Activated naive CD4-positive, alpha-beta T cell treated with anti-CD3 and anti-CD28 coated beads, Interleukin-2, amount 50 U/mL, for 16 hours (primary cell): Measurements from ENCODE around the gene PON2.

Experiments used
- DNase-seq: peaks from one replicate; pipeline ENCODE4 v3.0.0-alpha.2; 2020

PON2 gene

DNA sequence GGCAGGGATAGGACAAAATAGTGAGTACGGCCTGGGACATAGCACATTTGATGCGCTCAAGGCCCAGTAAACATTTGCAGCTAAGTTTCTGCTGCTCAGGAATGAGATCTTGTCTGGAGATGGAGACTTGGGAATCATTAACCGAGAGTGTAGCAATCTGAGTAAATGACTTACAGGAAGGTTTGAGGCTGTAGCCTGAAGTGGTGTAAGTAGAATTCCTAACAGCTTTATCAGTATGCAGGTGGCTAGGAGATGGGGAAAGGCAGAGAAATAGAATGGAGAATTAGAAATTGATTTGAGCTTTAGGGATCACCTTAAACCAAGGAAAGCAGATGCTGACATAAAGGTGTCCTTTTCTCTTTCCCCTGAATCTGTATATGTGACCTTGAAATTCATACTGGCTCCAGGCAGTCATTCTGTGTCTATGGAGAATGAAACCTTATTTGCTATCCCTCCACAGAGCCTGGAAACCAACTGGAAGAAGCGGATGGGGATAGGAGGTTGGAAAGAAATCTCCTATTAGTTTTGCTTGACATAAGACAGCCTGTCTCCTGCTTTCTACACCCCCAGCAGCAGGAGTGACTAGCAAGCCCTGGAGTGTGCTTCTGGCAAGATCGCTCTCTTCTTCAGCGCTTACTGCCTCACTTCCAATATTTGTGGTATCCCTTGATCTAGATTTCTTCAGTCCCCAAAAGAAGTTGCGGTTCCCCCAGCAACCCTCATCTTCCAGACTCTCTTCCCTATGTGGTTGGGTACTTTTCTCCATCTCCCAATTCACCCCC lies 6.4 kb upstream of the PON2 start:
- DNase-seq: no peak

- no peak for DNase-seq
Observed at GRCh38 chr7:95440394-95441038, 5.7 kb upstream of the PON2 start.

DNA sequence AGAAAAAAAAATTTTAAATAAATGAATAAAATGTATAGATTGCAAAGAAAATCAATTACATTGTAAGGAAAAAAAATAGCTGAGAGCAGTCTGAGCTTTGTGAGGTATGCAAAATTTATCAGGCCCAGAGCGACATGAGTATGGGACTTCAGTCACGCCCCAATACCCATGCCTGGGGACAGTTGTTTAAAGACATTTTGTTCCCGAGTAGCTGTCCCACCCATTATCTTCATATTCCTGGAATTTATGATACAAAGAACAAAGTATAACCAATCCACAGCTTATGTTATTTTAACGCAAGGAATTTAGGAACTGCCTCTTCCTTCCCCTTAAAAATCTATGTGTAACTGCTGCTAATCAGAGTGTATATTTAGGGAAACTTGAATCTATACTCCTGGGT lies 1.6 kb upstream of the PON2 start:
- DNase-seq: no peak

- DNase-seq: no peak
Observed at GRCh38 chr7:95435422-95435780, 573 bp upstream of the PON2 start.

GRCh38 chr7:95433952-95434556 lies 774 bp downstream of the PON2 start:
- DNase-seq: no peak

GRCh38 chr7:95433129-95433528 lies 1.7 kb downstream of the PON2 start:
- no peak for DNase-seq

GRCh38 chr7:95432606-95433005 lies 2.2 kb downstream of the PON2 start:
- no peak for DNase-seq

DNA sequence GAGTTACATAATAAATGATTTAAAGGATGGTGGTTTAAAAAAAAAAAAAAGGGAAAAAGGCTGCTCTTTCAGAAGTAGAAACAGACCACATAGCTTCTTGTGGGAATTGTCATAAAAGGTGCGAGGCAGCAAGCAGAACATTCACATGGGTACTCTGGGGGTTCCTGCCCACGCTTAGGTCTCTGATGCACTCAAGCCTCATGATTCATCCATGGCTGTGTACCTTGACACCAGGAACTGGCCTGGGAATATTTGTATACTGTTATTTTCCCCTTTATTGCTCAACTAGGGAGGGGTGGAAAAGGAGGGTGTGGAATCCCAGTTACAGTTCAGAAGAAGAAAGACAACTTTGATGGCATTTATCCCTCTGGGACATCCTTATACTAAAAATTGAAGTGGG lies 4.0 kb downstream of the PON2 start:
- DNase-seq: no peak

- no peak for DNase-seq
Observed at GRCh38 chr7:95429241-95429990, 5.4 kb downstream of the PON2 start.

DNA sequence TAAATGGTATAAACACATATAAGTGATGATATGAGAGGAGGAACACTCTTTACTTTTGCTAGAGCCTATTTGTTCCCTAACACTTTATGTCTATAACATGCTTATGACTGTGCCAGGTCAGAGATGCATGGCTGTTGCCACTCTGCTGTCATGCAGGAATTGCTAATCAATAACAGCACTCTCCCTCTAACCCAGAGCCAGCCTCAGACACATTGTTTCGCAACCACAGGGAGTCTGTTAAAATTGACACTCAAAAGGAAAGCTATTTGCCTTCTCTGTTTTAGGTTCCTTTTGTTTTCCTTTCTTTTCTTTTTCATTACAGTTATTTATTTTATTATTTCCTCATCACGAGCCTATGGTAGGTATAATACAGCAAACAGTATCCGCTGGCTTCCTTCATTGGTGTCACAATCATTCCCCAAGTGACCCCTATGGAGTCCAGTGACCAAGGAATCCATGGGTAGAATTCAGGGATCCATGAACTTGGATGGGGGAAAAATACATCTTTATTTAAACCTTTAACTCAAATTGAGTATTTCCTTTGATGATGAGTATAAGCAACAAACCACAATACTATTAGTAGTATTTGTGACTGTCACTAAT lies 6.8 kb downstream of the PON2 start:
- DNase-seq: no peak

- DNase-seq: no peak
Observed at GRCh38 chr7:95427166-95427565, 7.7 kb downstream of the PON2 start.

DNA sequence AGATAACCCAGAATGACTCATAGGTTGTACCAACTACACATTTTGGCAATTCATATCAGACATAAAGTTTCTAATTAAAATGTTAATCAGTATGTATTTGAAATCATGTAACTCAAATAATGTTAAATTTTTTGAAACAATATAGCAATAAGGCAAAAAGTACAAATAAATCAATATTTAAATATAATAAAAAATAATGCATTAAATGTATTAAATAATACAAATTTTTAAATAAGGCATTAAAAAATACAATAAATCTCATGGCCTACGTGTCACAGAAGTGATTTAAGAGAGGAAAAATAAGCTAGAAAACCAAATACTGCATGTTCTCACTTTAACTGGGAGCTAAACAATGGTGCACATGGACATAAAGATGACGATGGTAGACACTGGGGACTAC lies 9.1 kb downstream of the PON2 start:
- no peak for DNase-seq

- no peak for DNase-seq
Observed at GRCh38 chr7:95424716-95425115, 10.1 kb downstream of the PON2 start.

- DNase-seq: no peak
Observed at GRCh38 chr7:95421847-95422444, 12.9 kb downstream of the PON2 start.

- no peak for DNase-seq
Observed at GRCh38 chr7:95421000-95421846, 13.6 kb downstream of the PON2 start.

DNA sequence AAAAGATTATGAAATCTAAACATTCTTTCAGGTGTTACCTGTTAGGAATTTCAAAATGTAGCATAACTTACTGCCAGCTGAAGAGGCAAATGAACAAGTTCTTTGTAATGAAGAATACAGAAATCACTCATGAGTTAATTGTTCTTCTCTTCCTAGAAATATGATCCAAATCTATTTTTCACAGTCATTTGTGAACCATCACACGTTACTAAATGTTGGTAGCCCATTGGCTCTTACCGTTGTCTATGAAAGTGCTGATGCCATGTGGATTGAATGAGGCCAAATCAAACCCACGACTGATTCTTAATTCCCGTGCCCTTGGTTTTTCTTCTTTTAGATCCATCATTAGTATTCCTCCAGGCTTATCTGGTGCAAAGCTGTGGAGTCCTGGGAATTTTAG lies 22.8 kb downstream of the PON2 start:
- no peak for DNase-seq

DNA sequence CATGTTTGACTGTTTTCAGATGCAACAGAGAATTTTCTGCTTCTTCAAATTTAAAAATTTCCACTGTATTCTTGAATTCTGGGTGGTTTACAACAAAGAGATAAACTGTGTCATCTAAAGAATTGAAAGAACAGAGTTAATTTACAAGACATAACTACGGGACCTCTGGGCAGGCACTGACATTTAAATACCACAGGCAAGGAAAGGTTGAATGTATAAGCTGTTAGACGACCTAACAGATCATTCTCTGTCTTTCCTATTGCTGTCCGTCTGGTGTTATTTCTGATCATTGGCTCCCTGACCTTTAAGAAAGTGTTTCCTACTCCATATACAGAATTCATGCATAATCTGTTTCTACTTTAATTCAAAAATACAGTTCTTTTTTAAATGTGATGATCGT lies 23.2 kb downstream of the PON2 start:
- DNase-seq: no peak

- DNase-seq: no peak
Observed at GRCh38 chr7:95411036-95411435, 23.8 kb downstream of the PON2 start.

DNA sequence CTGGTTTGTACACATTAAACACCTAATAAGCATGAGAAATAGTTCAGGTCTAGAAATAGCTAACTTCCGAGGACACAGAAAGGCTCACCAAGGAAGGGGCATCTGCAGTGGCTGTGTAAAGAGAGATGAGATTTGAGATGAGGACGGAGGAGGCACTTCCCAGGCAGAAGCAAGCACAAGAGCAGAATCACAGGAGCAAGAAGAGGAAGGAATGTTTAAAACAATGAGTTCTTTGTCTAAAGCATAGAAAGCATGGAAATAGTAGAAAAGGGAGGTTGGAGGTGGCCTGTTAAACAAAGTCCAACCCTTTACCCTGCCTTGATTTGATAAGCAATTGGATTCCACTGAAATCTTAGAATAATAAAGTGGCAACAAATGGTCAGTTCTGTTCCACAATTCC lies 27.1 kb downstream of the PON2 start:
- DNase-seq: no peak

- DNase-seq: no peak
Observed at GRCh38 chr7:95405800-95406199, 29.0 kb downstream of the PON2 start.

DNA sequence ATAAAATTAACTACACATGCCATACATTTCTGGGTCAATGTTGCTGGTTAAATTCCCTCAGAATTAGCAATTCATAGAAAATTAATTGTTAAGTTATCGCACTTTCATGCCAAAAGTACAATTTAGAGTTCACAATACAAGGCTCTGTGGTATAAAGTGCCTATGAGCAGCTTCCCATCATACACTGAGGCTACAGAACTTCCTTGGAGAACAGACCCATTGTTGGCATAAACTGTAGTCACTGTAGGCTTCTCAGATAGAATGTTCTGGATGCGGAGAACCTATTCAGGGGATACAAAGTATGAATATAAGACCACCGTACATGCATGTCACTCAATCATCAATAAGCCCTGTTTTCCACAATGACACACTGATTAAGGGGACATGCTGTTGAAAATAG lies 29.6 kb downstream of the PON2 start:
- no peak for DNase-seq

DNA sequence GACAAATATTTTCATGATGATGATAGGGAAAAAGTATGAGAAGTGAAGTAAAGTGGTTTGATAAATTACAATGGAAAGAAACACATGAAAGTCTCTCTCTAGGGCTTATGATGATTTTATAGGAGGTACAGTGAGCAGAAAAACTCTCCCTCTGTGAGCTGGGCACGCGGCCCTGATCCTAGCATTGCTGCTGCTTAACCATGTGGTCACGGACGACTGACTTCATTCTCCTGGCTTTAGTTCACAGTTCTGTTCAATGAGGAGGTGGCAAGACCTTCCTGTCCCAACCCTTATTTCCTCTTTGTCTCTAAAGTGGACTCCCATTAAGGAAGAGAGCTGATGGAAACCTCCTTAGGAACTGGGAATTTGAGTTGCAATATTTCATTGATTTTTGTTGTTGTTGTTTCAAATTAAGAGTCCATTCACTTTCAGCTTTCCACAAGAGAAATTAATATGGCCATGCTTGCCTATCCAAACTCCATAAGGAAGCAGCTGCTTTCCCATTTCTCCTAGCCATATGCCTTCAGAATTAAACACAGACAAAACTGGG lies 30.4 kb downstream of the PON2 start:
- no peak for DNase-seq
